GM21786 (cell line): ENCODE results near the gene ENAM.
"Not testable (repeated sequence)": the region's sequence is repeated elsewhere in the genome, so short reads cannot be mapped to it uniquely, and the experiment has no call there.

Experiments
- ATAC-seq: cut with Tn5 transposase; IDR thresholded peaks from one replicate; pipeline ENCODE4 v1.9.1; 2021; ENCODE audit not compliant: unreplicated experiment

Gene ENAM

GRCh38 chr4:70624226-70624793 lies 4.2 kb upstream of the ENAM start:
- ATAC-seq, result no peak

GRCh38 chr4:70627620-70628019 lies 924 bp upstream of the ENAM start:
- ATAC-seq, result no peak

GRCh38 chr4:70629469-70630090 lies 1.0 kb downstream of the ENAM start:
- ATAC-seq, result no peak

GRCh38 chr4:70630162-70630561 lies 1.6 kb downstream of the ENAM start:
- ATAC-seq, result no peak

GRCh38 chr4:70632028-70632427 lies 3.5 kb downstream of the ENAM start:
- no peak for ATAC-seq

- no peak for ATAC-seq
Measured at GRCh38 chr4:70634482-70634881, 5.9 kb downstream of the ENAM start.

GRCh38 chr4:70637239-70637913 lies 8.8 kb downstream of the ENAM start:
- ATAC-seq, result no peak

GRCh38 chr4:70640192-70640591 lies 11.6 kb downstream of the ENAM start:
- no peak for ATAC-seq

GRCh38 chr4:70650741-70651140 lies 22.2 kb downstream of the ENAM start:
- not testable (repeated sequence) for ATAC-seq

GRCh38 chr4:70651864-70652506 lies 23.4 kb downstream of the ENAM start:
- ATAC-seq, result peak; percentile 51

- ATAC-seq, result no peak
Measured at GRCh38 chr4:70654605-70655011, 26.1 kb downstream of the ENAM start.

GRCh38 chr4:70657326-70657725 lies 28.8 kb downstream of the ENAM start:
- ATAC-seq, result no peak

- ATAC-seq, result no peak
Measured at GRCh38 chr4:70658418-70658817, 29.9 kb downstream of the ENAM start.

- no peak for ATAC-seq
Measured at GRCh38 chr4:70660106-70660505, 31.6 kb downstream of the ENAM start.

- peak; percentile 88 for ATAC-seq
Measured at GRCh38 chr4:70661309-70661922, 32.9 kb downstream of the ENAM start.

GRCh38 chr4:70666369-70666768 lies 37.8 kb downstream of the ENAM start, which contains the start of gene JCHAIN:
Gene JCHAIN (minus strand): TSS chr4:70666508. CDS start chr4:70666490, 18 bp downstream.
- no peak for ATAC-seq

GRCh38 chr4:70667740-70668535 lies 39.4 kb downstream of the ENAM start:
- ATAC-seq, result peak; percentile 40

GRCh38 chr4:70670332-70671014 lies 41.9 kb downstream of the ENAM start:
- ATAC-seq, result no peak

- no peak for ATAC-seq
Measured at GRCh38 chr4:70671091-70671490, 42.5 kb downstream of the ENAM start.

GRCh38 chr4:70674191-70674590 lies 45.6 kb downstream of the ENAM start:
- ATAC-seq, result no peak
